ENCODE measurements around the gene CEP41.

The CEP41 gene

DNA sequence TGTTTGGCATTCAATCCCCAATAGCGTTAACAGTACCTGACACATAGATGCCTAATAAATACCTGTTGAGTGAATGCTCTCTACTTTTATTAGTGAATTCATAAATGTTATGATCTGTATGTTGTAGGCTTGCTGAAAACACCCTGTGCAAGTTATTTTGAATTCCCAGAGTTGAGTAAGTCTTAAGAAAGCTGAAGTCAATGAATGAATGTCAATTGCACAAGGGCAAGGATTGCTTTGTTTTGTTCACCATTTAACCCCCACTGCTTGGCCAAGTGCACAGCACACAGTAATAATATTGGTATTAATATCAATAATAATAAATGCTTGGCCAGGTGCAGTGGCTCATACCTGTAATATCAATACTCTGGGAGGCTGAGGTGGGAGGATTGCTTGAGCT, 50.3 kb downstream of the CEP41 start:
- ATAC-seq: no peak
- TF ChIP-seq ISL1 (CRISPR knock-in tag; IDR thresholded peaks at IDR 0.05): no peak
- no peak for TF ChIP-seq OSR1 (CRISPR knock-in tag; IDR thresholded peaks at IDR 0.05)
- no peak for TF ChIP-seq ARNTL (CRISPR knock-in tag; IDR thresholded peaks at IDR 0.05; ENCODE audit: borderline replicate concordance, low read depth)
- TF ChIP-seq CREB5 (CRISPR knock-in tag; IDR thresholded peaks at IDR 0.05; ENCODE audit: low read depth): no peak

DNA sequence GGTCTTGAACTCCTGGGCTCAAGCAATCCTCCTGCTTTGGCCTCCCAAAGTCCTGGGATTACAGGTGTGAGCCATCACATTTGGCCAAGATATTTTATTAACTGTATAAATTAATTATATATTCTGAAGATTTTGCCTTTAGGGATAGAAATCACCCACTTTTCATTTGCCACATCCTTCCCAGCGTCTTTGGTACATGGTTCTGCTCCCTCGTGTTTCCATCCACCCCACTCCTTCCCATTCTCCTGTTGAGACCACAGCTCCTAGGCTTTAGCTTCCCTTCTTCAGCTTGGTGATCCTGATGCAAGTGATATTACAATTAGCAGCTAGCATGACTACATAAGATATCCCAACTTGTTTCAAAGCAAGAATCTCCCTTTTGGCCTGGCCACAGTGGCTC, 52.1 kb downstream of the CEP41 start:
- TF ChIP-seq POU6F1 (CRISPR knock-in tag; IDR thresholded peaks at IDR 0.05; ENCODE audit: borderline replicate concordance, low read depth) (no peak), ZNF565 (CRISPR knock-in tag; conservative IDR thresholded peaks at IDR 0.05; ENCODE audit: low read depth) (no peak), SNAI2 (CRISPR knock-in tag; IDR thresholded peaks at IDR 0.05) (no peak), ZC3H10 (CRISPR knock-in tag; IDR thresholded peaks at IDR 0.05) (no peak), ZNF8 (CRISPR knock-in tag; IDR thresholded peaks at IDR 0.05) (no peak), PPARA (CRISPR knock-in tag; IDR thresholded peaks at IDR 0.05; ENCODE audit: borderline replicate concordance) (no peak), PATZ1 (CRISPR knock-in tag; IDR thresholded peaks at IDR 0.05; ENCODE audit: borderline replicate concordance) (no peak)
- no peak for ATAC-seq

DNA sequence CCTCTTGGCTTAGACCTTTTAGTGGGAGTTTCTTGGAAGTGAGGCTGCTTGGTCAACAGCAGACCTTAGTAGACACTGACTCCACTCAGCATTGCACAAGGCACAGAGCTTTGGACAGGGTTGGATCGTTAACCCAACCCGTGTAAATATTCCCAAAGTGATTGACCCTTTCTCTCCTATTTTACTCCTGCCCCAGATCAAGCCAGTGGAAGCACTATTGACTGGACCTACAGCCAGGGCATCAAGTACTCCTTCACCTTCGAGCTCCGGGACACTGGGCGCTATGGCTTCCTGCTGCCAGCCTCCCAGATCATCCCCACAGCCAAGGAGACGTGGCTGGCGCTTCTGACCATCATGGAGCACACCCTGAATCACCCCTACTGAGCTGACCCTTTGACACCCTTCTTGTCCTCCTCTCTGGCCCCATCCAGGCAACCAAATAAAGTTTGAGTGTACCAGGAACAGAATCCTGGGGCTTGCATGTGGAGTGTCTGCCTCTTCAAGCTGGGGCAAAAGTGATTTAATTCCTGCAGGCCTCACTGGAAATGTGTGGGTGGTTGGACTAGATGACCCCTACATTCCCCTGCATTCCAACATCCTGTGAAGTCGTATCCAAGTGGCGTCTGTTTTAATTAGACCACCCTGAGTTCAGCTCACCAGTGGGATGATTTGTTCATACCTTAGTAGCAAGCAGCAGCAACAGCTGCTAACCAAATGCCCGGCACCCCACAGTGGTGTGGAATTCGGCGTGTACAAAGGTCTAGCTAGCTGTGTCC, 53.0 kb downstream of the CEP41 start:
- no peak for ATAC-seq
- TF ChIP-seq CSDC2 (CRISPR knock-in tag; IDR thresholded peaks at IDR 0.05): no peak
- TF ChIP-seq, protein P1, sequence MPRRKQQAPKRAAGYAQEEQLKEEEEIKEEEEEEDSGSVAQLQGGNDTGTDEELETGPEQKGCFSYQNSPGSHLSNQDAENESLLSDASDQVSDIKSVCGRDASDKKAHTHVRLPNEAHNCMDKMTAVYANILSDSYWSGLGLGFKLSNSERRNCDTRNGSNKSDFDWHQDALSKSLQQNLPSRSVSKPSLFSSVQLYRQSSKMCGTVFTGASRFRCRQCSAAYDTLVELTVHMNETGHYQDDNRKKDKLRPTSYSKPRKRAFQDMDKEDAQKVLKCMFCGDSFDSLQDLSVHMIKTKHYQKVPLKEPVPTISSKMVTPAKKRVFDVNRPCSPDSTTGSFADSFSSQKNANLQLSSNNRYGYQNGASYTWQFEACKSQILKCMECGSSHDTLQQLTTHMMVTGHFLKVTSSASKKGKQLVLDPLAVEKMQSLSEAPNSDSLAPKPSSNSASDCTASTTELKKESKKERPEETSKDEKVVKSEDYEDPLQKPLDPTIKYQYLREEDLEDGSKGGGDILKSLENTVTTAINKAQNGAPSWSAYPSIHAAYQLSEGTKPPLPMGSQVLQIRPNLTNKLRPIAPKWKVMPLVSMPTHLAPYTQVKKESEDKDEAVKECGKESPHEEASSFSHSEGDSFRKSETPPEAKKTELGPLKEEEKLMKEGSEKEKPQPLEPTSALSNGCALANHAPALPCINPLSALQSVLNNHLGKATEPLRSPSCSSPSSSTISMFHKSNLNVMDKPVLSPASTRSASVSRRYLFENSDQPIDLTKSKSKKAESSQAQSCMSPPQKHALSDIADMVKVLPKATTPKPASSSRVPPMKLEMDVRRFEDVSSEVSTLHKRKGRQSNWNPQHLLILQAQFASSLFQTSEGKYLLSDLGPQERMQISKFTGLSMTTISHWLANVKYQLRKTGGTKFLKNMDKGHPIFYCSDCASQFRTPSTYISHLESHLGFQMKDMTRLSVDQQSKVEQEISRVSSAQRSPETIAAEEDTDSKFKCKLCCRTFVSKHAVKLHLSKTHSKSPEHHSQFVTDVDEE (CRISPR knock-in tag; IDR thresholded peaks at IDR 0.05): no peak
- TF ChIP-seq ISL1 (CRISPR knock-in tag; IDR thresholded peaks at IDR 0.05): no peak
- TF ChIP-seq GLIS3 (CRISPR knock-in tag; IDR thresholded peaks at IDR 0.05): no peak
- TF ChIP-seq ZNF565 (CRISPR knock-in tag; conservative IDR thresholded peaks at IDR 0.05; ENCODE audit: low read depth): no peak
- no peak for TF ChIP-seq ZFP30 (CRISPR knock-in tag; IDR thresholded peaks at IDR 0.05)
- no peak for TF ChIP-seq CREB5 (CRISPR knock-in tag; IDR thresholded peaks at IDR 0.05; ENCODE audit: low read depth)
- no peak for TF ChIP-seq CSRNP3 (CRISPR knock-in tag; IDR thresholded peaks at IDR 0.05)
- no peak for TF ChIP-seq ARNTL (CRISPR knock-in tag; IDR thresholded peaks at IDR 0.05; ENCODE audit: borderline replicate concordance, low read depth)
- no peak for TF ChIP-seq ZNF8 (CRISPR knock-in tag; IDR thresholded peaks at IDR 0.05)
- TF ChIP-seq TCF4 (CRISPR knock-in tag; IDR thresholded peaks at IDR 0.05; ENCODE audit: borderline replicate concordance): no peak
- TF ChIP-seq ESRRG (CRISPR knock-in tag; IDR thresholded peaks at IDR 0.05): no peak
- no peak for TF ChIP-seq PATZ1 (CRISPR knock-in tag; IDR thresholded peaks at IDR 0.05; ENCODE audit: borderline replicate concordance)
- TF ChIP-seq POU6F1 (CRISPR knock-in tag; IDR thresholded peaks at IDR 0.05; ENCODE audit: borderline replicate concordance, low read depth): no peak
- TF ChIP-seq RARB (CRISPR knock-in tag; IDR thresholded peaks at IDR 0.05): no peak
- no peak for TF ChIP-seq SNAI2 (CRISPR knock-in tag; IDR thresholded peaks at IDR 0.05)
- TF ChIP-seq PPARA (CRISPR knock-in tag; IDR thresholded peaks at IDR 0.05; ENCODE audit: borderline replicate concordance): no peak
- TF ChIP-seq ZNF70 (CRISPR knock-in tag; IDR thresholded peaks at IDR 0.05): no peak
- TF ChIP-seq TOX (CRISPR knock-in tag; IDR thresholded peaks at IDR 0.05; ENCODE audit: borderline replicate concordance): no peak

All from SK-N-SH treated with all-trans-retinoic acid at 6 μM for 48 hours (cell line).